ENCODE results near the gene ASAP3.

DNA sequence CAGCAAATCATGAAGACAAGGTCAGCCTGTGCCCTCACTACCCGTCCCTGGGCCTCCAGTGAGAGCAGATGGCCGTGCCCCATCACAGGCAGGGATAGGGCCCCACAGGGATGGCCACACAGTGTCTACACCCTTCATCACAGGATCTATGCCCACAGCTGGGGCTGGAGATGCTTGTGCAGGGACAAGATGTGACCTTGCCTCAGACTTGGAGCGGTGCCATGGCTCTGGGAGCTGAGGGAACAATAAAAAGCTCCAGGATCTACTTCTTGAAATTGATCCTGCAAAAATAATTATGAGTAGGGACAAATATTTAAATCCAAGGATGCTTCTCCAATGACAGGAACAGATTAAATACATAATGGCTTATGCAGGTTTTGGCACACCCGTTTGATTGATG lies 34.0 kb downstream of the ASAP3 start:
- TF ChIP-seq EP300 (IDR thresholded peaks at IDR 0.05) = no peak
- TF ChIP-seq, protein P1, sequence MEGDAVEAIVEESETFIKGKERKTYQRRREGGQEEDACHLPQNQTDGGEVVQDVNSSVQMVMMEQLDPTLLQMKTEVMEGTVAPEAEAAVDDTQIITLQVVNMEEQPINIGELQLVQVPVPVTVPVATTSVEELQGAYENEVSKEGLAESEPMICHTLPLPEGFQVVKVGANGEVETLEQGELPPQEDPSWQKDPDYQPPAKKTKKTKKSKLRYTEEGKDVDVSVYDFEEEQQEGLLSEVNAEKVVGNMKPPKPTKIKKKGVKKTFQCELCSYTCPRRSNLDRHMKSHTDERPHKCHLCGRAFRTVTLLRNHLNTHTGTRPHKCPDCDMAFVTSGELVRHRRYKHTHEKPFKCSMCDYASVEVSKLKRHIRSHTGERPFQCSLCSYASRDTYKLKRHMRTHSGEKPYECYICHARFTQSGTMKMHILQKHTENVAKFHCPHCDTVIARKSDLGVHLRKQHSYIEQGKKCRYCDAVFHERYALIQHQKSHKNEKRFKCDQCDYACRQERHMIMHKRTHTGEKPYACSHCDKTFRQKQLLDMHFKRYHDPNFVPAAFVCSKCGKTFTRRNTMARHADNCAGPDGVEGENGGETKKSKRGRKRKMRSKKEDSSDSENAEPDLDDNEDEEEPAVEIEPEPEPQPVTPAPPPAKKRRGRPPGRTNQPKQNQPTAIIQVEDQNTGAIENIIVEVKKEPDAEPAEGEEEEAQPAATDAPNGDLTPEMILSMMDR (IDR thresholded peaks at IDR 0.05) = no peak
- no peak for TF ChIP-seq POLR2A (IDR thresholded peaks at IDR 0.05)
